Lower leg skin (tissue), 3 donors: Measurements from ENCODE around the gene TLE3.

Source experiments
- CTCF ChIP-seq, 3 donors: fragments of 450-650 bp; IDR thresholded peaks; one replicate each; pipeline ENCODE4 v1.5.1; 2016; ENCODE audit warnings: antibody characterized with exemption in 3 of 3, mild to moderate bottlenecking in 3 of 3, moderate library complexity in 2 of 3
- POLR2A ChIP-seq, 2 donors: fragments of 450-650 bp; IDR thresholded peaks; one replicate each; pipeline ENCODE4 v1.6.1; 2016 to 2017; ENCODE audit warnings: antibody characterized with exemption in 2 of 2, mild to moderate bottlenecking in 1 of 2, moderate library complexity in 1 of 2

- TF ChIP-seq POLR2A (IDR thresholded peaks at IDR 0.05) (no peak), CTCF (IDR thresholded peaks at IDR 0.05) (no peak)
These were observed 83.9 kb downstream of the TLE3 start for GRCh38 chr15:70013656-70014313.
